Activated B cell treated with CpG ODN at 0.5 μM for 24 hours (primary cell): Measurements from ENCODE around the gene HHLA2. TPM values are rescaled to one million over a fixed set of nuclear protein-coding genes. Genes with fewer than 3 reads are reported as not detected.

Experiments
- ATAC-seq: fragments of 200-7000 bp; cut with Tn5 transposase; one replicate; pipeline ENCODE4 v1.10.0; 2021; ENCODE audit warnings: low read depth, mild to moderate bottlenecking, moderate library complexity
- CTCF ChIA-PET: fragments of 350-600 bp; sonication (Branson Sonifier 250); formaldehyde crosslinking; loops from one replicate; lab custom pipeline; 2021; ENCODE audit warnings: antibody characterized with exemption; lab: Charles Lee
- POLR2A ChIA-PET: fragments of 350-600 bp; sonication (Branson Sonifier 250); formaldehyde crosslinking; loops from one replicate; lab custom pipeline; 2021; ENCODE audit warnings: antibody characterized with exemption; lab: Charles Lee
- DNase-seq: peaks from one replicate; pipeline ENCODE4 v3.0.0; 2022
- H3K27ac Mint-ChIP-seq: one replicate; pipeline ENCODE4 v1.8.0; 2020; ENCODE audit warnings: mixed read lengths
- H3K27me3 Mint-ChIP-seq: one replicate; pipeline ENCODE4 v1.8.0; 2021; ENCODE audit warnings: mixed read lengths
- H3K36me3 Mint-ChIP-seq: one replicate; pipeline ENCODE4 v1.8.0; 2021; ENCODE audit warnings: low read depth, mixed read lengths
- H3K4me1 Mint-ChIP-seq: one replicate; pipeline ENCODE4 v1.8.0; 2021; ENCODE audit warnings: mixed read lengths
- H3K4me3 Mint-ChIP-seq: one replicate; pipeline ENCODE4 v1.8.0; 2020; ENCODE audit warnings: mild to moderate bottlenecking, mixed read lengths
- H3K9me3 Mint-ChIP-seq: one replicate; pipeline ENCODE4 v1.8.0; 2020; ENCODE audit warnings: mixed read lengths
- intact Hi-C: fragments of 100-400 bp; cut with micrococcal nuclease; formaldehyde crosslinking; loops from one replicate; pipeline ENCODE4 v1.15.1; 2024
- total RNA-seq: library from RNA; stranded (reverse); gene quantifications from 2 replicates; pipeline ENCODE4 v1.2.3, GENCODE V29; 2022
- TF ChIP-seq, protein P1 (sequence below): fragments of 200-600 bp; IDR thresholded peaks from one replicate; pipeline ENCODE4 v1.8.0; 2022; ENCODE audit warnings: antibody characterized with exemption, mild to moderate bottlenecking

Gene HHLA2
- total RNA-seq, 1 donor from 2014 or later = 1.00 TPM

DNA sequence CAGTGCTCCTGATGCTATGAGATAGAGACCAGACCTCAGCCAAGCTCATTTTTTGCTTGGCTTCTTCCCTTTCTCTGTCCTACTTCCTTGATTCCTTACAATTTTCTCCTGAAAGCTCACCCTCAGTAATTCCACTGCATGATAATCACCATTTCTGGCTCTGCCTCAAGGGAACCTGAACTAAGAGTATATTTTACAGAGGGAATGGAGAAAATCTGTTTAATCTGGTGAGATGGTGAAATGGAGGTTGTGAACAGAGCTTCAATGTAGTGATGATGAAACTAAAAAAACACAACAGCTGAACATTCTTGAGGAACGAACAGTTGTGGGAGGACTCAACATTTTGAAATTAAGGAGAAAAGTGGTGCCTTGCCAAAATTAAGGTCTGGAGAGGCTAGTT lies 16.3 kb downstream of the HHLA2 start:
- intact Hi-C loops = no loop called here
- ChIA-PET POLR2A (no interaction called here), CTCF (interaction anchor here (1.3 to 1.6 kb wide), 3 partner anchors 8 to 385 kb away, joined by 3 to 5 read pairs (median 5); no protein-coding TSS in a partner anchor)
- DNase-seq (no peak), ATAC-seq (no peak)
- Mint-ChIP-seq H3K4me3 (no peak overlapping the region), H3K4me1 (peaks cover 5% of the 10 kb centered on the region), H3K36me3 (no peaks in the 10 kb centered on the region), H3K27ac (no peak overlapping the region), H3K27me3 (peaks cover 2% of the 10 kb centered on the region), H3K9me3 (no peaks in the 10 kb centered on the region)
- TF ChIP-seq, protein P1, sequence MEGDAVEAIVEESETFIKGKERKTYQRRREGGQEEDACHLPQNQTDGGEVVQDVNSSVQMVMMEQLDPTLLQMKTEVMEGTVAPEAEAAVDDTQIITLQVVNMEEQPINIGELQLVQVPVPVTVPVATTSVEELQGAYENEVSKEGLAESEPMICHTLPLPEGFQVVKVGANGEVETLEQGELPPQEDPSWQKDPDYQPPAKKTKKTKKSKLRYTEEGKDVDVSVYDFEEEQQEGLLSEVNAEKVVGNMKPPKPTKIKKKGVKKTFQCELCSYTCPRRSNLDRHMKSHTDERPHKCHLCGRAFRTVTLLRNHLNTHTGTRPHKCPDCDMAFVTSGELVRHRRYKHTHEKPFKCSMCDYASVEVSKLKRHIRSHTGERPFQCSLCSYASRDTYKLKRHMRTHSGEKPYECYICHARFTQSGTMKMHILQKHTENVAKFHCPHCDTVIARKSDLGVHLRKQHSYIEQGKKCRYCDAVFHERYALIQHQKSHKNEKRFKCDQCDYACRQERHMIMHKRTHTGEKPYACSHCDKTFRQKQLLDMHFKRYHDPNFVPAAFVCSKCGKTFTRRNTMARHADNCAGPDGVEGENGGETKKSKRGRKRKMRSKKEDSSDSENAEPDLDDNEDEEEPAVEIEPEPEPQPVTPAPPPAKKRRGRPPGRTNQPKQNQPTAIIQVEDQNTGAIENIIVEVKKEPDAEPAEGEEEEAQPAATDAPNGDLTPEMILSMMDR = no peak

DNA sequence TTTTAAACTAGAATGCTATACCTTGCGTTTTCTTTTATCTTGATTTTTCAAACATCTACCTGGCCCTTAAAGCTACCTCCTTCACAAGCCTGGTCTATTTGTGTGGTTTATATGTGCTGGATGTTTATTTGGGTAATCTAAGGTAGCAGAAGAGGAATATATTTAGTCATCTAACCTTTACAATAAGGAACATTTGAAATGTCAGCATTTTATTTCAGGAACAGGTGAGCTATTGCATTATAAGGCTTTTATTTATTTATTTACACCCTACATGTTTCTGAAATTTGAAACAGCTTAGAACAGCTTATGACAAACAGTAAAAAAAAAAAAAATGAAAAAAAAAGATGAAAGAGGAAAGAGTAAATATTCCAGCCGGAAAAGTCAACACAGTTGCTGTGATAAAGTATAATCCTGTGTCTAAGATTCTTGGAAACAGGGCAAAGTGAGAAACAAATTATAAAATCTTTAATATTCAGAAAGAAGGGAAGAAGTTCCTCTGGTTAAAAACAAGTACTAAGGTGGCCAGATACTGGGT lies 19.5 kb downstream of the HHLA2 start:
- H3K27ac Mint-ChIP-seq = no peak overlapping the region
- POLR2A ChIA-PET = no interaction called here
- CTCF ChIA-PET = interaction anchor here (1.4 kb wide), 1 partner anchor 162 kb away, joined by 3 read pairs; no protein-coding TSS in a partner anchor

DNA sequence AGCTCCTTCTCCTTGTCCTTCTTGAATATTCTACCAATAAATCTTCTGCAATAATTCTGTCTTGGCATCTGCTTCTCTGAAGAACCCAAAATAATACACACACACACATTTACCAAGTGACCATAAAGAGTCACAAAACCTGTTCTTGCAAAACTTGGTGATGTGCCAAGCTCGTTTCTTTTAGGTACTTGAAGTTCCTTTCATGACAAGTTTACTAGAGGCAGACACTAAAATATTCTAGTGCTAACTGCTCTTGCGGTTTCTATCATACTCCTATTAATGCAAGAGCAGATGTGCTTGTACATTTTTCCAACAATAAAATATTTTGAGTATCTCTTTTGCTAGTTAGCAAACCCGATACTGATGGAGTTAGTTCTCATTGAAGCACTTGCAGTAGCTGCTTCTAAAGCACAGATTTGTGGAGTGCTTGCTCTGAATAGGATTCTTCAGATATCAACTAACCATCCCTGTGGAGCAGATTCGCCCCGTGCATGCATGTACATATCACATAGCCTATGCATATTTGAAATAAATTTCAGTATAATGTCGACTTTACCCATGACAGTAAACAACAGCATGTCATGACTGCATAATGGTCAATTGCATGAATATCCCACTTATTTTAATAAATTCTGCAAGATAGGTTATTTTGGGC lies 23.2 kb downstream of the HHLA2 start:
- H3K4me1 Mint-ChIP-seq = peaks cover 14% of the 10 kb centered on the region
- H3K9me3 Mint-ChIP-seq = no peaks in the 10 kb centered on the region
- DNase-seq = no peak
- H3K27ac Mint-ChIP-seq = no peak overlapping the region
- H3K36me3 Mint-ChIP-seq = no peaks in the 10 kb centered on the region
- intact Hi-C loops = loop anchor here (5.0 kb wide), 2 partner anchors 257 to 462 kb away; no protein-coding TSS in a partner anchor
- no peak for ATAC-seq
- H3K4me3 Mint-ChIP-seq = no peak overlapping the region
- no peaks in the 10 kb centered on the region for H3K27me3 Mint-ChIP-seq
- ChIA-PET CTCF (no interaction called here), POLR2A (interaction anchor here (0.6 to 1.8 kb wide), 2 partner anchors 97 to 230 kb away, joined by 5 to 8 read pairs; partner anchors contain the start of gene IFT57)
- TF ChIP-seq, protein P1 = no peak

More for the DNA sequence above, 19.5 kb downstream of the HHLA2 start:
- no peaks in the 10 kb centered on the region for H3K36me3 Mint-ChIP-seq
- H3K4me1 Mint-ChIP-seq = peaks cover 8% of the 10 kb centered on the region
- DNase-seq = no peak
- no peaks in the 10 kb centered on the region for H3K27me3 Mint-ChIP-seq
- intact Hi-C loops = loop anchor here (2.0 kb wide), 1 partner anchor 69 kb away; no protein-coding TSS in a partner anchor
- no peak for ATAC-seq
- TF ChIP-seq, protein P1 = no peak
- no peaks in the 10 kb centered on the region for H3K9me3 Mint-ChIP-seq
- H3K4me3 Mint-ChIP-seq = no peak overlapping the region

DNA sequence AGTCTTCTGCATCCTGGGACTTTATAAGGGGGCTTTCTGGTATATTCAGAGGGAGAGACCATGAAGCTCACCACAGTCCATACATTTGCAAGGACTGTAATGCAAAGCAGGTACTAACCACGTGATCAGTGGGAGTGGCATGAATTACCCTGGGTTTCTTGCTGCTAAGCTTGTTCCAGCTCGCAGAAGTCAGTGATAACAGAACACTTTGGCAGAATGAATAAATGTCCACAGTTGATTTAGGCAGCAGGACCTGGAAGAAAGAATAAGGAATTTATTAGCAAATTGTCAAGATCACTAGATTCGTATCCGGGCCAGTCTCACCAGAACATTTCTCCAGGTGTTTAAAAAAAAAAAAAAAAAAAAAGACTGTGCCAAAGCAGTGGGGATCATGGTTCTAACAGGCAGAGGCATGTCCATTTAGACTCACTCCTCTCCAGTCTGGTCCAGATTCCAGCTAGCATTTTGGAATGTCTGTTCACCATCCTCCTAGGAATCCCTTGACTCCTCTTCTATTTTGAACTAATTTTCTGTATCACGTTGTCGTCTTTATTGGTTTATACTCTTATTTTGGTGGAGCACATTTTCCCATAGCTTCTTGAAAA lies 24.5 kb downstream of the HHLA2 start:
- Mint-ChIP-seq H3K9me3 (no peaks in the 10 kb centered on the region), H3K27me3 (no peaks in the 10 kb centered on the region), H3K4me1 (peaks cover 14% of the 10 kb centered on the region), H3K27ac (no peak overlapping the region), H3K4me3 (no peak overlapping the region), H3K36me3 (no peaks in the 10 kb centered on the region)
- TF ChIP-seq, protein P1 = no peak
- ChIA-PET CTCF (interaction anchor here (0.8 to 2.7 kb wide), 5 partner anchors 9 to 661 kb away, joined by 3 to 16 read pairs (median 4); no protein-coding TSS in a partner anchor), POLR2A (interaction anchor here (0.7 kb wide), 2 partner anchors 195 to 304 kb away, joined by 3 to 6 read pairs; no protein-coding TSS in a partner anchor)
- intact Hi-C loops = loop anchor here (5.0 kb wide), 2 partner anchors 259 to 464 kb away; no protein-coding TSS in a partner anchor
- ATAC-seq (no peak), DNase-seq (no peak)
